Esophagus muscularis mucosa (tissue), 4 donors: ENCODE measurements around the gene POC1A.

Experiments used
- EP300 ChIP-seq: sonication (generic); formaldehyde crosslinking; IDR thresholded peaks from one replicate; pipeline ENCODE4 v1.6.1; 2017; ENCODE audit warnings: antibody characterized with exemption
- POLR2A ChIP-seq: fragments of 450-650 bp; IDR thresholded peaks from one replicate; pipeline ENCODE4 v1.6.1; 2017; ENCODE audit warnings: antibody characterized with exemption, moderate library complexity, mild to moderate bottlenecking, low read depth
- TF ChIP-seq, protein P1 (sequence below), 3 experiments: fragments of 200-600 bp in 2 of 3; fragments of 450-650 bp in 1 of 3; sonication (generic) in 2 of 3; IDR thresholded peaks; one replicate each; pipeline ENCODE4 v1.5.1; 2017 to 2019; ENCODE audit warnings: antibody characterized with exemption in 3 of 3, mild to moderate bottlenecking in 2 of 3, moderate library complexity in 1 of 3

DNA sequence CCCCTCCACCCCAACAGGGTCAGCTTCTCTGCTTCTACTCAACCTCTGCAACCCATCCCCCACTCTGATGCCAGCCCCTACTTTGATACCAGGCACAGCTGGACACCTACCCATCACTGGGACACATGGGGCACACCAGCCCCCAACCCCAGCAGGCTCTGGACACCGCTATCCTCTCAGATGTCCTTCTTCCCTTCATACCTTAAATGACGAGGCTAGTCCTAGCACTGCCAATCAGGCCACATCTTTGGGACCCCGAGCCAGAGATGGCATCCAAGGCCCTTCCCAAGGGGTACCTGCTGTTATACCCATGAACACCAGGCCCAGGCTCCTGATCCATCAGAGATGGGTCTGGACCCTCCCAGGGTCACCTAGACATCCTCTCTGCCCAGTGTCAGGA is 10.6 kb downstream of the POC1A start:
- TF ChIP-seq, protein P1, sequence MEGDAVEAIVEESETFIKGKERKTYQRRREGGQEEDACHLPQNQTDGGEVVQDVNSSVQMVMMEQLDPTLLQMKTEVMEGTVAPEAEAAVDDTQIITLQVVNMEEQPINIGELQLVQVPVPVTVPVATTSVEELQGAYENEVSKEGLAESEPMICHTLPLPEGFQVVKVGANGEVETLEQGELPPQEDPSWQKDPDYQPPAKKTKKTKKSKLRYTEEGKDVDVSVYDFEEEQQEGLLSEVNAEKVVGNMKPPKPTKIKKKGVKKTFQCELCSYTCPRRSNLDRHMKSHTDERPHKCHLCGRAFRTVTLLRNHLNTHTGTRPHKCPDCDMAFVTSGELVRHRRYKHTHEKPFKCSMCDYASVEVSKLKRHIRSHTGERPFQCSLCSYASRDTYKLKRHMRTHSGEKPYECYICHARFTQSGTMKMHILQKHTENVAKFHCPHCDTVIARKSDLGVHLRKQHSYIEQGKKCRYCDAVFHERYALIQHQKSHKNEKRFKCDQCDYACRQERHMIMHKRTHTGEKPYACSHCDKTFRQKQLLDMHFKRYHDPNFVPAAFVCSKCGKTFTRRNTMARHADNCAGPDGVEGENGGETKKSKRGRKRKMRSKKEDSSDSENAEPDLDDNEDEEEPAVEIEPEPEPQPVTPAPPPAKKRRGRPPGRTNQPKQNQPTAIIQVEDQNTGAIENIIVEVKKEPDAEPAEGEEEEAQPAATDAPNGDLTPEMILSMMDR (IDR thresholded peaks at IDR 0.05): no peak
- TF ChIP-seq EP300: no peak
- no peak for TF ChIP-seq POLR2A
